CD4-positive, alpha-beta T cell (primary cell): ENCODE results near the gene CRYBB1. TPM values are rescaled to one million over a fixed set of nuclear protein-coding genes. Genes with fewer than 3 reads are reported as not detected.

ENCODE experiments used
- ATAC-seq: fragments of 200-7000 bp; cut with Tn5 transposase; one replicate; pipeline ENCODE4 v1.10.0; 2022; ENCODE audit warnings: mild to moderate bottlenecking; ENCODE audit not compliant: poor library complexity
- CTCF ChIA-PET: fragments of 350-600 bp; sonication (Branson Sonifier 250); formaldehyde crosslinking; loops from one replicate; lab custom pipeline; 2021; ENCODE audit warnings: antibody characterized with exemption, inconsistent platforms; lab: Charles Lee
- POLR2A ChIA-PET: fragments of 350-600 bp; sonication (Branson Sonifier 250); formaldehyde crosslinking; loops from one replicate; lab custom pipeline; 2021; ENCODE audit warnings: antibody characterized with exemption, inconsistent platforms; lab: Charles Lee
- DNase-seq, 14 experiments: peaks; one replicate each; pipeline ENCODE4 v3.0.0-alpha.2; 2013 to 2020; ENCODE audit warnings: mixed read lengths in 2 of 14
- H3K27ac ChIP-seq, 2 donors: one replicate each; pipeline versions ENCODE4 v1.5.1 to v1.7.0; 2013; ENCODE audit warnings: low read length in 2 of 2, low read depth in 1 of 2, mild to moderate bottlenecking in 1 of 2
- H3K27me3 ChIP-seq, 2 experiments: 1 replicate in 1 of 2; 2 replicates in 1 of 2; pipeline versions ENCODE4 v1.6.1 to v1.7.0; 2013; ENCODE audit warnings: low read length in 2 of 2, control low read depth in 1 of 2, mild to moderate bottlenecking in 1 of 2, moderate library complexity in 1 of 2; ENCODE audit not compliant: insufficient read depth in 2 of 2, control insufficient read depth in 1 of 2
- H3K36me3 ChIP-seq: one replicate; pipeline ENCODE4 v1.6.1; 2013; ENCODE audit warnings: low read length, control low read depth; ENCODE audit not compliant: insufficient read depth
- H3K4me1 ChIP-seq: one replicate; pipeline ENCODE4 v1.6.1; 2013; ENCODE audit warnings: low read length, control low read depth; ENCODE audit not compliant: insufficient read depth
- H3K4me3 ChIP-seq: one replicate; pipeline ENCODE4 v1.5.1; 2013; ENCODE audit warnings: mild to moderate bottlenecking, low read length, moderate library complexity
- H3K9me3 ChIP-seq, 2 experiments: 1 replicate in 1 of 2; 2 replicates in 1 of 2; pipeline versions ENCODE4 v1.6.1 to v1.7.0; 2013; ENCODE audit warnings: low read length in 2 of 2, mild to moderate bottlenecking in 2 of 2, control low read depth in 1 of 2, moderate library complexity in 1 of 2; ENCODE audit not compliant: control insufficient read depth in 1 of 2, insufficient read depth in 1 of 2
- H3K27ac Mint-ChIP-seq: one replicate; pipeline ENCODE4 v1.8.0; 2020; ENCODE audit warnings: mixed read lengths
- H3K27me3 Mint-ChIP-seq: one replicate; pipeline ENCODE4 v1.8.0; 2021; ENCODE audit warnings: mixed read lengths
- H3K36me3 Mint-ChIP-seq: one replicate; pipeline ENCODE4 v1.8.0; 2021; ENCODE audit warnings: low read depth, mixed read lengths
- H3K4me1 Mint-ChIP-seq: one replicate; pipeline ENCODE4 v1.8.0; 2021; ENCODE audit warnings: low read depth, mixed read lengths
- H3K4me3 Mint-ChIP-seq: one replicate; pipeline ENCODE4 v1.8.0; 2020; ENCODE audit warnings: mild to moderate bottlenecking, mixed read lengths
- H3K9me3 Mint-ChIP-seq: one replicate; pipeline ENCODE4 v1.8.0; 2020; ENCODE audit warnings: mixed read lengths
- intact Hi-C, 2 experiments: fragments of 100-400 bp; cut with DNase I in 1 of 2; cut with micrococcal nuclease in 1 of 2; formaldehyde crosslinking; loops; one replicate each; pipeline versions ENCODE4 v1.15.1 to v1.9.0; 2023 to 2025; cut with DNase I, micrococcal nuclease
- total RNA-seq, 174 experiments: library from RNA in 2 of 174; stranded (reverse) in 2 of 174; gene quantifications; one replicate each; pipeline ENCODE4 v1.2.3 and lab custom pipeline; 2021 to 2026
- TF ChIP-seq, protein P1 (sequence below): fragments of 200-600 bp; IDR thresholded peaks from one replicate; pipeline ENCODE4 v1.8.0; 2022; ENCODE audit warnings: antibody characterized with exemption, mild to moderate bottlenecking

CRYBB1 gene
- total RNA-seq, 2 experiments from 2014 or later: not detected

DNA sequence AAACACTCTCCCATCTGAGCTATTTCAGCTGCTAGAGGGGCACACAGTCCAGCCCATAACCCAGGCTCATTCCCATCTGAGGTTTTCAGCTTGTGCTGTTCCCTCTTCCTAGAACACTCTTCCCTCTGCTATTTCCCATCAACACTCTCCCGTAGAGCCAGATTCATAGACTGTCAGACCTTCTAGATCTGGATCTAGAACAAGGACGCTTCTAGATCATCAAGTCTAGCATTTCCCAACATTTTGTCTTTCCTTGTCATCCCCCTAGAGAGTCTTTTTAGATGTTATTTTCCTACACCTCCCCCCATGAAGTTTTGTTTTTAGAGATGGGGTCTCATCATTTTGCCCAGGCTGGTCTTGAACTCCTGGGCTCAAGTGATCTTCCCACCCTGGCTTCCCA, 17.3 kb upstream of the CRYBB1 start:
- no peaks in the 10 kb centered on the region for H3K4me1 ChIP-seq
- ATAC-seq (no peak), DNase-seq (no peak)
- H3K9me3 Mint-ChIP-seq: no peaks in the 10 kb centered on the region
- no peaks in the 10 kb centered on the region for H3K27me3 Mint-ChIP-seq
- no peak overlapping the region for H3K4me3 ChIP-seq
- H3K36me3 ChIP-seq: no peaks in the 10 kb centered on the region
- H3K27ac Mint-ChIP-seq: no peak overlapping the region
- TF ChIP-seq, protein P1, sequence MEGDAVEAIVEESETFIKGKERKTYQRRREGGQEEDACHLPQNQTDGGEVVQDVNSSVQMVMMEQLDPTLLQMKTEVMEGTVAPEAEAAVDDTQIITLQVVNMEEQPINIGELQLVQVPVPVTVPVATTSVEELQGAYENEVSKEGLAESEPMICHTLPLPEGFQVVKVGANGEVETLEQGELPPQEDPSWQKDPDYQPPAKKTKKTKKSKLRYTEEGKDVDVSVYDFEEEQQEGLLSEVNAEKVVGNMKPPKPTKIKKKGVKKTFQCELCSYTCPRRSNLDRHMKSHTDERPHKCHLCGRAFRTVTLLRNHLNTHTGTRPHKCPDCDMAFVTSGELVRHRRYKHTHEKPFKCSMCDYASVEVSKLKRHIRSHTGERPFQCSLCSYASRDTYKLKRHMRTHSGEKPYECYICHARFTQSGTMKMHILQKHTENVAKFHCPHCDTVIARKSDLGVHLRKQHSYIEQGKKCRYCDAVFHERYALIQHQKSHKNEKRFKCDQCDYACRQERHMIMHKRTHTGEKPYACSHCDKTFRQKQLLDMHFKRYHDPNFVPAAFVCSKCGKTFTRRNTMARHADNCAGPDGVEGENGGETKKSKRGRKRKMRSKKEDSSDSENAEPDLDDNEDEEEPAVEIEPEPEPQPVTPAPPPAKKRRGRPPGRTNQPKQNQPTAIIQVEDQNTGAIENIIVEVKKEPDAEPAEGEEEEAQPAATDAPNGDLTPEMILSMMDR: no peak
- no peak overlapping the region for H3K4me3 Mint-ChIP-seq
- ChIA-PET POLR2A (no interaction called here), CTCF (no interaction called here)
- H3K27ac ChIP-seq: no peak overlapping the region
- no peaks in the 10 kb centered on the region for H3K36me3 Mint-ChIP-seq
- H3K27me3 ChIP-seq: no peaks in the 10 kb centered on the region
- H3K9me3 ChIP-seq: peaks cover 0 to 4% of the 10 kb centered on the region in 2 experiments
- H3K4me1 Mint-ChIP-seq: no peaks in the 10 kb centered on the region
- intact Hi-C loops: no loop called here

DNA sequence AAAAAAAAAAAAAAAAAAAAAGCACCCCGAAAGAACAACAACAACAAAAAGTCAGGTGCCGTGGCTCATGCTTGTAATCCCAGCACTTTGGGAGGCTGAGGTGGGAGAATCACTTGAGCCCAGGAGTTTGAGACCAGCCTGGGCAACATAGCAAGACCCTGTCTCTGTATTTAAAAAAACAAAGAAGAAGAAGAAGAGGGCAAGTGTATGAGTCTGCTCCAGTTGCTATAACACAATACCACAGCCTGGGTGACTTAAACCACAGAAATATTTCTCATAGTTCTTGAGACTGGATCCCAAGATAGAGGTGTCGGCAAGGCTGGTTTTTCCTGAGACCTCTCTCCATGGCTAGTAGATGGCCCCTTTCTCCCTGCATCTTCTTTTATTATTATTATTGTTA, 16.4 kb upstream of the CRYBB1 start:
- no peak overlapping the region for H3K4me3 ChIP-seq
- H3K36me3 Mint-ChIP-seq: no peaks in the 10 kb centered on the region
- no peak overlapping the region for H3K27ac ChIP-seq
- no peak overlapping the region for H3K4me3 Mint-ChIP-seq
- POLR2A ChIA-PET: no interaction called here
- H3K36me3 ChIP-seq: no peaks in the 10 kb centered on the region
- no peak for DNase-seq
- H3K27me3 Mint-ChIP-seq: no peaks in the 10 kb centered on the region
- intact Hi-C loops: no loop called here
- no peaks in the 10 kb centered on the region for H3K9me3 Mint-ChIP-seq
- CTCF ChIA-PET: no interaction called here
- H3K9me3 ChIP-seq: peaks cover 0 to 4% of the 10 kb centered on the region in 2 experiments
- H3K4me1 ChIP-seq: no peaks in the 10 kb centered on the region
- TF ChIP-seq, protein P1: no peak
- no peaks in the 10 kb centered on the region for H3K4me1 Mint-ChIP-seq
- no peak overlapping the region for H3K27ac Mint-ChIP-seq
- ATAC-seq: no peak
- H3K27me3 ChIP-seq: no peaks in the 10 kb centered on the region

DNA sequence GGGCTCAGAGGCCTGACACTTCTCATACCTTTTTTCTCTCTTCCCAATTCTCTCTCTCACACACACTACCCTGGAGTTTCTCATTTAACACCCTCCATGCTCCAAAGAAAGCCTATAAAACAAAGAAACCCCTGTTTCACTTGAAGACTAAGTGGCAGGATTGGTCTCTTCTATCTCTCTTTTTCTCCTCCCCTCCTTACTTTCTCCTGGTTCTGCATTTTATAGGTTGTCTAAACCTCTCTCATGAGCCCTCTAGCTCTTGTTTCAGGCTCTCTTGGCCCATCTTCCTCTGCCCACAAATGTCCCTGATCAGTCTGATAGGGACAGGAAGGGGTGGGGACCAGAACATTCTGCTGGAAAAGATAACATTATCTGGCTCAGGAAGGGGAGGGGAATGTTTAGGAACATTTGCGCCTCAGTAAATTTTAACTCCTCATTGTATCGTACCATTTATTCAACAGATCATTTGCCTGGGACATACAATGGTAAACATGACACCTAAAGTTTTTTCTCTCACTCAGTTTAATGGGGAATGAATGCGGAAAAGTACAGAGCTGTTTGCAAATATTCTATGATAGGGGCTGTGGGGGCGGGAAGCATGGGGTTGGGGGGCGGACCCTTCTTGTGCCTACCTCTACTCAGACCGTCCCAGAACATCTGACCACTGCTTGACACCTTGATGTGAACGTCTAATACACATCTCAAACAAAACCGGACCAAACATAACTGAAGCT, 14.8 kb upstream of the CRYBB1 start:
- Mint-ChIP-seq H3K4me3 (no peak overlapping the region), H3K27me3 (no peaks in the 10 kb centered on the region), H3K9me3 (no peaks in the 10 kb centered on the region), H3K27ac (no peak overlapping the region), H3K36me3 (no peaks in the 10 kb centered on the region), H3K4me1 (no peaks in the 10 kb centered on the region)
- Histone ChIP-seq H3K27me3 (no peaks in the 10 kb centered on the region), H3K36me3 (no peaks in the 10 kb centered on the region), H3K4me3 (no peak overlapping the region), H3K4me1 (no peaks in the 10 kb centered on the region), H3K9me3 (peaks cover 0 to 4% of the 10 kb centered on the region in 2 experiments), H3K27ac (no peak overlapping the region)
- TF ChIP-seq, protein P1: no peak
- ATAC-seq: no peak
- CTCF ChIA-PET: no interaction called here
- intact Hi-C loops: no loop called here
- POLR2A ChIA-PET: no interaction called here
- no peak for DNase-seq
